Measurements from ENCODE around the gene STUM.

STUM gene

DNA sequence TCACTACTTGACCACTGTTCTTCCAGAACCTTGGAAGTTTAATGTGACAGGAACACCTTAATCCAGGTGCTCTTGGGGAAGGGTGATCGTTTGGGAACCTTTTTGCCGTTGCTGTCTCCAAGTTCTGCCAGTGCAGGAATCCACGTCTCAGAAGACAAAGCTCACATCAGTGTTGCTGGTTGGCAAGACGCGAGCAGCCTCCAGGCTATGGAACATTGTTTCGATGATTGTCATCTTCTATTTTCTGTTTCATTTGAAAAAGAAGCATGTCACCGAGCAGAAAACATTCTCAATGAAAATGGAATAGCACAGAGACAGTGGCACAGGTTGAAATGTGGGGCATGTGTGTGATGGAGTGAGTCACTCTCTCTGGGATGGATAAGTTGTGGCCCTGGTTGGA, 11.7 kb downstream of the STUM start:
- DNase-seq (ENCODE audit: low read depth), result no peak

- no peak for DNase-seq (ENCODE audit: low read depth)
Measured at GRCh38 chr1:226562989-226563388, 14.4 kb downstream of the STUM start.

- no peak for DNase-seq (ENCODE audit: low read depth)
Measured at GRCh38 chr1:226563666-226564065, 15.1 kb downstream of the STUM start.

DNA sequence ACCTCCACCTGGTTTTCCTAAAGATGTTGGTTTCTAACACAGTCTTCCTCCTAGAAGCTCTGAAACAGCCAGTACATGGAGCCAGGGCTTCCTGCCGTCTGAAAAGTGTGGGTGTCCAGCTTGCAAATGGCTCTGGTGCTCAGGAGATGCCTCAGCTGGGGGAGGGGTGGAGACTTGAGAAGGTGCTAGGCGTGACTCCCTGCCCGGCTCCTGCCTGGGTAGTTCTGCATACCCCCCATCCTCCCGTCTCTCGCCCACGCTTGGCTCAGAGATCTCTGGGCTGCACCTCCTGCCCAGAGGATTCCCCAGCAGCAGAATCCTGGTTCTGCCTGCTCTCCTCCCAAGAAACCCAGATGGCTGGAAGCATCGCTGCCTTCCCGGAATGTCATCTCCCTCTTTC, 16.9 kb downstream of the STUM start:
- no peak for DNase-seq (ENCODE audit: low read depth)

DNA sequence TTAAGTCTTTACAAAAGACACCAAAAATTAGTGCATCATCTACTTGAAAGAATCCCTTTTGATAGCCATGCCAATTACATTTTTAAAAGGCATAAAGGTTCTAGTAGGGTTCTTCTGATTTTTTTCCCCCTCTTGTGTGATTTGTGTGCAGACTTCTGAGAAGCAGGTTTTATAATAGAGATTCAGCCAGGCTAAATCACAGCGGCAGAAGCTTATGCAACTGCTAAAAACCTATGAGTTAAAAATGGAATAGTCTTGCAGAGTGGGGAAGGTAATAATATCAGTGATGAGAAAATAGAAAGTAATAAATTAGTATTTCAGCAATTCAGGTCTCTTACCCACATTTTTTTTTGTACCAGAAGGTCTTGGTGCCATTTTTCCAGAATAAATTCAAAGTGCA, 17.7 kb downstream of the STUM start:
- DNase-seq (ENCODE audit: low read depth), result no peak

DNA sequence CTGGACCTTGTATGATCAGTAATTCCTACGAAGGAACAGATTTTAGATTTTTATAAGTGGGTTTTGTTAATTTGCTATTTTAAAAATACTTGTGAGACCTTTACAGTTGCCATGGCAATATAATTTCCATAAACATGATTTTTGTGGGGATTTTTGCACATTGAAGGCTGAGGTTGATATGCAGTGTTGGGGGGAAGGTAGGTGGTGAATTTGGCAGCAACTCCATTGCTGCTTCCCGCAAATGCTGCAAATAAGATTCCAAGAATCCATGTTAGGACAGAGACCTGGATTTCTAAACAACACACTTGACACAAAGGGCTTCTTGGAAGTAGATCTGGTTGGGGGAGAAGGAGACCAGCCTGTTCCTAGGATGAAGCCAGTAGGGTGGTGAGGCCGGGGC, 18.2 kb downstream of the STUM start:
- DNase-seq (ENCODE audit: low read depth), result no peak

GRCh38 chr1:226568077-226568831, 19.7 kb downstream of the STUM start:
- DNase-seq (ENCODE audit: low read depth), result no peak

- no peak for DNase-seq (ENCODE audit: low read depth)
Measured at GRCh38 chr1:226568975-226569741, 20.6 kb downstream of the STUM start.

DNA sequence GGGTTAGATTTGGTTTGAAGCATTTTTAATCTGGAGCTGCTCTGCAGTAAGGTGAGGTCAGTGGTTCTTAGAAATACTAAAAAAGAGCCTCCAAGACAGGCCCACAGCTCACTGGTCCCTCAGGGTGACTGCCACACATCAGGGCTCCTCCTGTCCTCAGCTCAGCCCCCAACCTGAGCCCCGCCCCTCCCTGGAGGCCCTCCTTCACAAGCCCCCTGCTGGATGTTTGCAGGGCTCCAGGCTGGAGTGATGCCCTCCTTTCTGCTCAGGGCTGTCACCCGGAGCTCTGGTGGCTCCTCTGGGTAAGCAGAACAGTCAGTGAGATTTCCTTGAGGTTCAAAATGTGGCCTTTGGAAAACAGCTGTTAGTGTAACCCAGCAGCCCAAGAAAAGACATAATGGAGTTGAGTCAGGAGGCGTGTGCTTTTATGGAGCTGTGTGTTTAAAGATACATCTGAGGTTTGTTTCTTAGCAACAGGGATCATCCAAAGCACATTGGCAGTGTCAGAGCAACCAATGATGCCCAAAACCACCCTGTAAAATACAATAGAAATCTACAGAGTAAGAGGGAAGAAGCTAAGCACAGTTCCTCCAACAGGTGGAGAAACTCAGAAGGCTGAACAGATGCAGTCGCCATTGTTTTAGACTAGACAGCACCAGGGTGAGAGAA, 21.4 kb downstream of the STUM start:
- no peak for DNase-seq (ENCODE audit: low read depth)

DNA sequence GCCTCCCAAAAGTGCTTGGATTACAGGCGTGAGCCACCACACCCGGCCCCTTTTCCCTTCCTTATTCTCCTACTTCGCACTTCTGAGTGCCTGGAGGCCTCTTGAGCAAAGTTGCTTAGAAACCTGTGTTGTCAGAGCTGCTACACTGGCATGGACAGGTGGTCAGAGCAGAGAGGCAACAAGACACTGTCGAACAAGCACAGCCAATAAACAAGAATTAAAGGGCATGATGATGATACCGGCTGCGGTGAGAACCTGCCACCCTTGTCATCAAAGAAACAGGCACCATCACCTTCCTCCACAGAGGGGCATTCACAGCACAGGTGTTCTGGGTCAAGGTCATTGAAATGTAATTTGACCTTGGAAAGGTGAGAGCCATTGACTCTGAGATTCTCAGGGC, 23.3 kb downstream of the STUM start:
- no peak for DNase-seq (ENCODE audit: low read depth)

DNA sequence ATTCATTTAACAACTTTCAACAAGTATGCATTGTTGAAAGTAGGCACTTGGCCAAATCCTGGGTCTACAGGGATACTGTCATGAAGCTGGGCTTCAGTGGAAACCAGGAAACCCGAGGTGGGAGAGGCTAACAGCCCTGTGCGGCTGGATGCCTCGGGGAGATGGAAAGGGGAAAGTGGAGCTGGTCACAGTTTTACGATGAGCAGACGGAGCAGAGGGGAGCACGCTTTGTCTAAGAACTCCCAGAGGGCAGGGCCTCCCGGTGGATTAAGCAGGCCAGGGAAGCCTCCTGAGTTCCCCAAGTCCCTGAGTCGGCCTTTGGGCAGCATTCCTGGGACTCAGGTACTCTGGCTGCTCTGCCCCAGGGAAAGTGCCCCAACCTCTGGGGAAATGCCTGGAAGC, 23.8 kb downstream of the STUM start:
- DNase-seq (ENCODE audit: low read depth), result no peak

GRCh38 chr1:226574044-226574443, 25.5 kb downstream of the STUM start:
- DNase-seq (ENCODE audit: low read depth), result no peak

DNA sequence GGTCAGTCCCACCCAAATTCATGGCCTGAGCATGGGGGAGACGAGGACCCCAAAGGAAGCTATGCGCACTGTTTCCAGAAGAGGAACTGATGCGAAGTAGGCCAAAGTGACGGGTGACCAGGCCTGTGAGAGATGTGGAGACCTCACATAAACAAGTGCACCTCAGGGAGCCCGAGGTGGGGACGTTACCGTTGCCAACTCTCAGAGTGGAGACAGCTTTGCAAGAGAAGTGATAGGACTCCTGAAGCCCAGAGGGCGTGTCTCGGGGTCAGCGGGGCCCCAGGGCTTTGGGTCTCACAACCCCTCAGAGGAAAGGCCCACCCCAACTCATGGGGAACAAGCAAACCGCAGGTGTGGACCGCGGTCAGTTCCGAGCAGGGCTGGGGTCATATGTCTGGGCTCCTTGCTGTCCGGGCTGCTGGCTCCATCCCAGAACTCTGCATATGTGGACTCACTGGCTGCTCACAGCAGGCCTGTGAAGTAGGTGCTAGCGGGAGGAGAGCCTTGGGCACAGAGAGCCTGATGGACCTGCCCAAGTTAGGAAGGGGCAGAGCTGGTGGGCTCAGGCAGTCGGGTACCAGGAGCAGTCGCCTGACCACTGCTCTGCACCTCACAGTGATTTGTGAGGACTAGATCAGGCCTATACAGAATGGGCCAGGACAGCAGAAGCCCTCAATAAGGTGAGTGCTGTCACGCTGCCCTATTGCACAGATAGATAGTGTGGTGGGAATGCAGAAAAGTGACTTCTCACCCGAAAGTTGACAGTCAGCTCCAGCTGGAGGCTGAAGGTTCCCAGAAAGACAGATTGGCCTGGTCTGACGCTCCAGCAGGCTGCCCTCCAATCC, 26.2 kb downstream of the STUM start:
- DNase-seq (ENCODE audit: low read depth), result no peak

GRCh38 chr1:226575436-226575720, 26.8 kb downstream of the STUM start:
- DNase-seq (ENCODE audit: low read depth), result no peak

- DNase-seq (ENCODE audit: low read depth), result no peak
Measured at GRCh38 chr1:226575739-226576378, 27.3 kb downstream of the STUM start.

DNA sequence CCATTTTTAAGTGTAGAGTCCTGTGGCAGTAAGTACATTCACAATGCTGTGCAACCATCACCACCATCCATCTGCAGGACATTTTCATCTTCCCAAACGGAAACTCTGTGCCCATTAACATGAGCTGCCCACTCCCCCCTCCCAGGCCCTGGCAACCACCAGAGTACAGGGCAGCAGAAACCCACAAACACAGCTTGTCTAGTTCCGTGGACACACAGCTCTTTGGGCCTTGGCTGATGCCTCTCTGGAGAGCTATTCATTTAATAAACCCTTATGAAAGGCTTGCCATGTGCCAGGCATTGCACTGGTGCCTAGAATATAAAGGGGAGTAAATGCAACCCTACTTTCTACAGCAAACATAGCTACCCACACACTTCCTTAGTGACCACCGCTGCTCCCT, 28.0 kb downstream of the STUM start:
- DNase-seq (ENCODE audit: low read depth), result no peak

DNA sequence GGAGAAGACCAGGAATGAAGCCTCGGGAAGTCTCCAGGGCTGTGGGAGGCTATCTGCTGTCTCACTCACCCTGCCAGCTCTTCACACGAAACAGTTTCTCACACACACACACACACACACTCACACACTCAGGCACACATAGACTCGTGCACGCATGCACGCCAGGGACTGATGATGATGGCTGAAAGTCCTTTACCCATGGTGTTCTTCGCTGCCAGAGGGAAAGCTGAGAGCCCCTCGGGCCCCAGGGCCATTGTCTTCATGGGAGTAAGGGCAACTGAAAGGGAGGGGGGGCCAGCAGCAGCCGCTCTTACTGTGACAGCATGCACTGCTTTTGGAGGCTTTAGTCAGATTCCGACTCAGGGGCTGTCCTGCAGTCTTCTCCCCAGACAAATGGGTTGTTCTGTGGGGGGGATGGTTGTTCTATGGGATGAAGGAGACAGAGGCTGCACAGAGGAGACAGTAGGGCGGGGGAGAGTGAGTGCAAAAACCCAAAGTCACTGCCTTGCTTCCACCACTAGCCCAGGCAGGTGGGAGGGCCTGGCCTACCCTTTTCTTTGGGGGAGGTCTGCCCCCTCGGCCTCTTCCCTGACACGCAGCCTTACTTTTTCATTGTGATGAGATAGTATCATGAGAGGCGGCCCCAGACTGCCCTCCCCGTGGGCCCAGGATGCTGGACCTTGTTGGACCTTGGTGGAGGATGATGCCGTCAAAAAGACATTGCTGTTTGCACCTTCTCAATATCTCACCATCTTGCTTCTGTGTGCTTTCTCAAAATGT, 29.0 kb downstream of the STUM start:
- DNase-seq (ENCODE audit: low read depth), result no peak

GRCh38 chr1:226578946-226579578, 30.5 kb downstream of the STUM start:
- DNase-seq (ENCODE audit: low read depth), result no peak

DNA sequence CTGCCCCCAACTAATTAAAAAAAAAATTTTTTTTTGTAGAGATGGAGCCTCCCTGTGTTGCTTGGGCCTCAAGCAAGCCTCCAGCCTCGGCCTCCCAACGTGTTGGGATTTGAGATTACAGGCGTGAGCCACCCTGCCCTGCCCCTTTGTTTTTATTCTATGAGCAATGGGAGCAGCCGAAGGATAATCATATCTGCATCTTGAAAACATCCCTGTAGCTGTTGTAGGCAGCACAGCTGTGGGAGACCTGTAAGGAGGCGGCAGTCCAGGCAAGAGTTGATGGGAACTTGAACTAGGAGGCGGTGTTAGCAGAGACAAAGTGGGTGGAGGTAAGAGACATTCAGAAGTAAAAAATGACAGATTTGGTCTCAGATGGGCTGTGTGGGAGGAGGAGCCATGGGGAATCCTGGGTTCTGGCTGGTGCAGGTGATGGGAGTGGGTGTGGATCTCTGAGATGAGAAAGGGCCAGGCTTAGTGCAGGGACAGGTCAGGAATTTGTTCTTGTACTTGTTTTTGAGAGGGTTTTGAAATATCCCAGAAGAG, 31.3 kb downstream of the STUM start:
- no peak for DNase-seq (ENCODE audit: low read depth)

DNA sequence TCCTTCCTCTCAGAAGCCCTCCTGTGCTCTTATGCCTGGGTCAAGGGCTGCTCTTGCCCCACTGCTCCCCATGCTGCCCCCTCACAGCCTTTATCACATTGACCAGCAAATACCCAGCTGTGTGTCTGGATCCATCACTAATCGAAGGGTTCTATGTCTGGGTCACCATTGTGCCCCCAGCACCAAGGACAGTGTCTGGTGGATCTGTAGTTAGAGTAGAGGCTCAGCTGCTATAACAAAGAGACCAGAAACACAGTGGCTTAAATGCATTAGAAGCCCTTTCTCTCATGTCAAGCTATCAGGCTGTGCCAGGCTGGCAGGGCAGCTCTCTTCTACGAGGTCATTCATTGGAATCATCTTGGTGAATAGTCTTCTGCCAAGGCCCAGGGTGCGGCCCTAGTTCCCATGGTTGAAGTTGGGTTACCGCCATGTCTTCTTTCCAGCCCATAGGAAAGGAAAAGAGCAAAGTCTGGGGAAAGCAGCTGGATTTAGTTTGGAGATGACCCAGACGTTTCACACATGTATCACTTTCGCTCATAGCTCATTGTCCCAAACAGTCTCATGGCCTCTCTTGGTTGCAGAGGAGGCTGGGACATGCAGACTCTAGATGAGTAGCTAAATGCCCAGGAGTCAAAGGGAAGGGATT, 32.2 kb downstream of the STUM start:
- no peak for DNase-seq (ENCODE audit: low read depth)
